HepG2 (cell line): ENCODE results near the gene RAB36. TPM values are rescaled to one million over a fixed set of nuclear protein-coding genes. Genes with fewer than 3 reads are reported as not detected.

Experiments
- ARID4A ChIP-seq: sonication (generic); formaldehyde crosslinking; IDR thresholded peaks from 2 replicates; pipeline ENCODE4 v1.5.0; 2020; ENCODE audit warnings: mild to moderate bottlenecking, missing genetic modification reagents, borderline replicate concordance
- E2F5 ChIP-seq: sonication (generic); formaldehyde crosslinking; conservative IDR thresholded peaks from 2 replicates; pipeline ENCODE4 v1.4.0; 2020; ENCODE audit warnings: missing genetic modification reagents
- FOXM1 ChIP-seq: sonication (generic); formaldehyde crosslinking; IDR thresholded peaks from 2 replicates; pipeline ENCODE4 v1.5.0; 2020; ENCODE audit warnings: missing genetic modification reagents
- FOXO1 ChIP-seq: sonication (generic); formaldehyde crosslinking; IDR thresholded peaks from 2 replicates; pipeline ENCODE4 v1.4.0; 2020; ENCODE audit warnings: missing genetic modification reagents
- HNRNPUL1 ChIP-seq: fragments of 200-400 bp; formaldehyde crosslinking; IDR thresholded peaks from 2 replicates; pipeline ENCODE4 v1.6.1; 2017; ENCODE audit warnings: low read depth, mild to moderate bottlenecking, low read length, moderate library complexity
- HOXA5 ChIP-seq: sonication (generic); formaldehyde crosslinking; IDR thresholded peaks from 2 replicates; pipeline ENCODE4 v1.4.0; 2020; ENCODE audit warnings: missing genetic modification reagents
- MAFK ChIP-seq, 2 experiments: IDR thresholded peaks in 1 of 2; conservative IDR thresholded peaks in 1 of 2; 2 replicates each; pipeline ENCODE4 v1.6.1; 2011; ENCODE audit warnings: improper control_type of control experiment in 2 of 2, low read length in 2 of 2
- MAZ ChIP-seq, 2 experiments: sonication (generic) in 1 of 2; formaldehyde crosslinking in 1 of 2; IDR thresholded peaks; 2 replicates each; pipeline versions ENCODE4 v1.5.0 to v1.6.1; 2012 to 2020; ENCODE audit warnings: low read depth in 2 of 2, mild to moderate bottlenecking in 2 of 2, borderline replicate concordance in 1 of 2, improper control_type of control experiment in 1 of 2, low read length in 1 of 2, missing genetic modification reagents in 1 of 2, moderate library complexity in 1 of 2
- MYC ChIP-seq: sonication (generic); formaldehyde crosslinking; IDR thresholded peaks from 2 replicates; pipeline ENCODE4 v1.9.0; 2021; ENCODE audit warnings: missing genetic modification reagents, borderline replicate concordance
- NFKBIZ ChIP-seq: IDR thresholded peaks from 2 replicates; pipeline ENCODE4 v1.6.1; 2018; ENCODE audit warnings: missing genetic modification reagents, missing compliant biosample characterization
- PHF21A ChIP-seq: sonication (generic); formaldehyde crosslinking; IDR thresholded peaks from 2 replicates; pipeline ENCODE4 v1.5.0; 2020; ENCODE audit warnings: mild to moderate bottlenecking, missing genetic modification reagents
- PREB ChIP-seq: sonication (generic); formaldehyde crosslinking; IDR thresholded peaks from 2 replicates; pipeline ENCODE4 v1.4.0; 2020; ENCODE audit warnings: missing genetic modification reagents
- SMARCC2 ChIP-seq: fragments of 450-650 bp; IDR thresholded peaks from 2 replicates; pipeline ENCODE4 v1.6.1; 2017; ENCODE audit warnings: antibody characterized with exemption, mild to moderate bottlenecking
- SNAI1 ChIP-seq: sonication (generic); formaldehyde crosslinking; IDR thresholded peaks from 2 replicates; pipeline ENCODE4 v1.5.0; 2020; ENCODE audit warnings: mild to moderate bottlenecking, missing genetic modification reagents, borderline replicate concordance
- SRF ChIP-seq: IDR thresholded peaks from 2 replicates; pipeline ENCODE4 v1.6.1; 2011; ENCODE audit warnings: mild to moderate bottlenecking, low read depth, low read length, moderate library complexity
- U2AF2 ChIP-seq: fragments of 200-400 bp; formaldehyde crosslinking; IDR thresholded peaks from 2 replicates; pipeline ENCODE4 v1.6.1; 2017; ENCODE audit warnings: low read depth, mild to moderate bottlenecking, low read length
- ZBTB34 ChIP-seq: sonication (generic); formaldehyde crosslinking; IDR thresholded peaks from 2 replicates; pipeline ENCODE4 v1.8.0; 2022; ENCODE audit warnings: mild to moderate bottlenecking, missing genetic modification reagents
- ZNF143 ChIP-seq: sonication (generic); formaldehyde crosslinking; IDR thresholded peaks from 2 replicates; pipeline ENCODE4 v1.4.0; 2020; ENCODE audit warnings: missing genetic modification reagents
- ZNF205 ChIP-seq: IDR thresholded peaks from 2 replicates; pipeline ENCODE4 v1.6.1; 2018; ENCODE audit warnings: missing biosample characterization, missing genetic modification reagents
- ZNF362 ChIP-seq: sonication (generic); formaldehyde crosslinking; IDR thresholded peaks from 2 replicates; pipeline ENCODE4 v1.4.0; 2020; ENCODE audit warnings: missing genetic modification reagents, mild to moderate bottlenecking, borderline replicate concordance
- polyA plus RNA-seq, 8 experiments: library from polyadenylated mRNA; depleted of rRNA in 3 of 8; stranded (reverse) in 7 of 8; unstranded in 1 of 8; fragments of >200 nt; fragmentation: Illumina TruSeq in 4 of 8; extraction: Trizol in 4 of 8; gene quantifications; 2 replicates each; pipeline versions ENCODE4 v1.2.1 to v1.2.3, GENCODE V29; 2011 to 2016; ENCODE audit warnings: low read depth in 4 of 8, missing spikeins in 1 of 8, mixed read lengths in 1 of 8; ENCODE audit not compliant: insufficient read depth in 1 of 8
- total RNA-seq, 5 experiments: library from RNA; depleted of rRNA; stranded (reverse); fragments of >200 nt; fragmentation: Illumina TruSeq; extraction: Trizol; gene quantifications; 2 replicates each; pipeline ENCODE4 v1.2.3, GENCODE V29; 2016; ENCODE audit warnings: low read depth in 1 of 5

The RAB36 gene
- total and polyA plus RNA-seq, 2 of the 13 experiments (the other 11 are each of a cell fraction or from before 2014, with no cell fraction given) = 0.24 to 0.86 TPM

- no peak for TF ChIP-seq SNAI1 (CRISPR knock-in tag)
- TF ChIP-seq HNRNPUL1 = no peak
- TF ChIP-seq PHF21A (CRISPR knock-in tag) = no peak
- TF ChIP-seq SMARCC2 = no peak
- no peak for TF ChIP-seq HOXA5 (CRISPR knock-in tag)
- TF ChIP-seq FOXO1 (CRISPR knock-in tag) = no peak
- TF ChIP-seq ZNF362 = no peak
- TF ChIP-seq ZBTB34 (CRISPR knock-in tag) = no peak
- no peak for TF ChIP-seq E2F5 (CRISPR knock-in tag)
- no peak for TF ChIP-seq ZNF205
- TF ChIP-seq ARID4A (CRISPR knock-in tag) = peak; percentile 76
- no peak for TF ChIP-seq NFKBIZ (CRISPR knock-in tag)
- peak; percentile 49; the same call in 1 of the 2 replicates for TF ChIP-seq U2AF2
- TF ChIP-seq SRF = no peak
- no peak for TF ChIP-seq MYC
- no peak for TF ChIP-seq ZNF143 (CRISPR knock-in tag)
- no peak for TF ChIP-seq FOXM1 (CRISPR knock-in tag)
- TF ChIP-seq MAZ (IDR thresholded peaks at IDR 0.05; ENCODE audit: borderline replicate concordance, low read depth, low read length) = peak; percentile 62; the same call in 1 of the 2 replicates
- peak; percentile 62; the same call in 1 of the 2 replicates for TF ChIP-seq MAZ (CRISPR knock-in tag; IDR thresholded peaks at IDR 0.05; ENCODE audit: low read depth)
- TF ChIP-seq PREB = no peak
- TF ChIP-seq MAFK (conservative IDR thresholded peaks at IDR 0.05 in 1 of 2, IDR thresholded peaks at IDR 0.05 in 1 of 2; ENCODE audit: low read length in 2 of 2) = no peak
These were observed at the start of gene RAB36 (continued) for GRCh38 chr22:23144932-23145877.
